Stimulated activated CD4-positive, alpha-beta T cell treated with anti-CD3 and anti-CD28 coated beads, TNF-alpha, amount 100 ng/mL, for 48 hours (primary cell): Measurements from ENCODE around the gene PATL2.
"Not testable (repeated sequence)": the region's sequence is repeated elsewhere in the genome, so short reads cannot be mapped to it uniquely, and the experiment has no call there.

Experiments
- DNase-seq, 3 donors: peaks; one replicate each; pipeline ENCODE4 v3.0.0-alpha.2; 2020; ENCODE audit warnings: low read depth in 3 of 3

Gene PATL2

GRCh38 chr15:44647036-44647435 is 64.1 kb downstream of the PATL2 start:
- no peak for DNase-seq

DNA sequence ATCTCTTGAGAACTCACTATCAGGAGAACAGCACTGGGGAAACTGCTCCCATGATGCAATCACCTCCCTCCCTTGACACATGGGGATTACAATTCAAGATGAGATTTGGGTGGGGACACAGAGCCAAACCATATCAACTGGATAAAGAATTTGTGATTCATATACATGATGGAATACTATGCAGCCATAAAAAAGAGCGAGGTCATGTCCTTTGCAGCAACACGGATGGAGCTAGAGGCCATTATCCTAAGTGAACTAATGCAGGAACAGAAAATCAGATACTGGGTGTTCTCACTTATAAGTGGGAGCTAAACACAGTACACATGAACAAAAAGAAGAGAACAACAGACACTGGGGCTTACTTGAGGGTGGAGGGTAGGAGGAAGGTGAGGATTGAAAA is 64.7 kb downstream of the PATL2 start:
- no peak for DNase-seq

GRCh38 chr15:44641651-44642050 is 69.5 kb downstream of the PATL2 start:
- no peak for DNase-seq

DNA sequence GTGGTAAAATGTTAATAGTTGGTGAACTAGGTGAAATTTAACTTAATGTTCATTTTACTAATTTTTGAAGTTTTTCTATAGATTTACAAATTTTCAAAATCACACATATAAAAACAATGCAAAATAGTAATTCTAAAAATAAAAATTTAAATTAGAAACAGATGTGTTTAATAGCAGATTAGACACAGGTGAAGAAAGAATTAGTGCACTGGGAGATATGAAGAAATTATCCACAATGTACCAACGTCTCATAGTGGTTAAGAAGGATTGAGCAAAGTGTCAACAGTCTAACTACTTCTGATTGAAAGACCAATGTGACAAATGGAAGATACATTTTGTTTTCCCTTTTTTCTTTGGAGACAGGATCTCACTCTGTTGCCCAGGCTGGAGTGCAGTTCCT is 74.1 kb downstream of the PATL2 start:
- no peak for DNase-seq

- no peak for DNase-seq
Observed at GRCh38 chr15:44633603-44634002, 77.5 kb downstream of the PATL2 start.

DNA sequence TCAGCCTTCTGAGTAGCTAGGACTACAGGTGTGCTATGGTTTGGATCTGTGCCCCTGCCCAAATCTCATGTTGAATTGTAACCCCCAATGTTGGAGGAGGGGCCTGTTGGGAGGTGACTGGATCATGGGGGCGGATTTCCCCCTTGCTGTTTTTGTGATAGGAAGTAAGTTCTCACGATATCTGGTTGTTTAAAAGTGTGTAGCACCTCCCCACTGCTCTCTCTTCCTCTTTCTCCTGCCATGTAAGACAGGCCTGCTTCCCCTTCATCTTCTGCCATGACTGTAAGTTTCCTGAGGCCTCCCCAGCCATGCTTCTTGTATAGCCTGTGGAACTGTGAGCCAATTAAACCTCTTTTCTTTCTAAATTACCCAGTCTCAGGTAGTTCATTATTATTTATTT is 85.8 kb downstream of the PATL2 start:
- DNase-seq: not testable (repeated sequence)

- no peak for DNase-seq
Observed at GRCh38 chr15:44623178-44623577, 87.9 kb downstream of the PATL2 start.

DNA sequence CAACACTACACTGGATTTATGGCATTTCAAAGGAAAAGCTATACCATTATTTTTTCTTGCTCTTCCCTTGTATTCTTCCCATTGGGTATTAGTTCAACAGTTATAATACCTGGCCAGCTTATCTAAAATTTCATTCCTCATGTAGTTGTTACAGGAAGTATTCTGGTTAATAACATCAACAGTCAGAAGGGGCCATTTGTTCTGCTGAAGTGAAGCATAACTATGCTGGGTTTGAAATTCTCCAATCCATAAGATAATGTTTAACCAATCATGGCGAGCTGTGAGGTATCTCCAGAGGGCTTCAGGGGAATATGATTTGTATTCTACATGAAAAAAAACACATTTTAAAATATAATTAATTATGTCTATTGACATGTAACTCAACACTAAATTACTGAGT is 91.0 kb downstream of the PATL2 start:
- DNase-seq: no peak

DNA sequence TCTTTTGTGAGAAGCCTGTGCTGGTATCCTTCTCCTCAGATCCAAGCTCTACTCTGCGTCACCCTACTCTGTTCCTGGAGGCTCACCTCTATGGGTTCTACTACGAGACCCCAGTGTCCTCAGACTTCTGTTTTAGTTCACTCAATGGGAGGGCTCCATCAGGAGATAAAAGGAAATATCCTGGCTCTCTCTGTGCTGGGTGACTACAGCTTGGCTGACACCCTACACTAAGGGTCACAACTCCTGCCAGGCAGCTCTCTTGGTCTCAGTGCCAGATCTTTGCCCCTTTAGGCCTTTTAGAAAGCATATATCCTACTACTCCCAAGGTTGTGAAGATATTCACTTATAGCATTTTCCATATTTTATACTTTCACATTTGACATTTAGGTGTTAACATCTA is 94.1 kb downstream of the PATL2 start:
- DNase-seq: no peak
